B cell (primary cell): Measurements from ENCODE around the gene SRRM3. TPM values are rescaled to one million over a fixed set of nuclear protein-coding genes. Genes with fewer than 3 reads are reported as not detected.

ENCODE experiments used
- ATAC-seq: fragments of 200-7000 bp; cut with Tn5 transposase; one replicate; pipeline ENCODE4 v1.10.0; 2021; ENCODE audit warnings: low read depth, mild to moderate bottlenecking, moderate number of reproducible peaks, moderate library complexity
- CTCF ChIA-PET: fragments of 350-600 bp; sonication (Branson Sonifier 250); formaldehyde crosslinking; loops from one replicate; lab custom pipeline; 2021; ENCODE audit warnings: antibody characterized with exemption, inconsistent platforms; lab: Charles Lee
- POLR2A ChIA-PET: fragments of 350-600 bp; sonication (Branson Sonifier 250); formaldehyde crosslinking; loops from one replicate; lab custom pipeline; 2021; ENCODE audit warnings: antibody characterized with exemption; lab: Charles Lee
- DNase-seq: peaks from one replicate; pipeline ENCODE4 v3.0.0; 2013
- H2AFZ ChIP-seq: 2 replicates; pipeline ENCODE4 v1.6.1; 2012; ENCODE audit warnings: mild to moderate bottlenecking, low read depth, low read length; ENCODE audit not compliant: insufficient read depth, poor library complexity, severe bottlenecking
- H3K27ac ChIP-seq, 2 donors: 1 replicate in 1 of 2; 2 replicates in 1 of 2; pipeline ENCODE4 v1.5.1; 2012 to 2013; ENCODE audit warnings: low read length in 2 of 2, mild to moderate bottlenecking in 2 of 2, moderate library complexity in 1 of 2
- H3K27me3 ChIP-seq, 4 experiments: fragments of 200-600 bp in 1 of 4; sonication (generic) in 1 of 4; replicated peaks in 1 of 4; 1 replicate in 2 of 4; 2 replicates in 2 of 4; pipeline versions ENCODE4 v1.6.1 to v1.7.0; 2013 to 2016; ENCODE audit warnings: low read length in 3 of 4, mild to moderate bottlenecking in 2 of 4, mixed read lengths in 1 of 4, moderate library complexity in 1 of 4; ENCODE audit not compliant: insufficient read depth in 4 of 4, control insufficient read depth in 3 of 4; ENCODE audit errors: control extremely low read depth in 1 of 4
- H3K36me3 ChIP-seq, 2 experiments: replicated peaks in 1 of 2; 1 replicate in 1 of 2; 2 replicates in 1 of 2; pipeline versions ENCODE4 v1.6.1 to v1.7.1; 2013; ENCODE audit warnings: low read length in 1 of 2; ENCODE audit not compliant: insufficient read depth in 2 of 2, control insufficient read depth in 1 of 2; ENCODE audit errors: control extremely low read depth in 1 of 2, extremely low read depth in 1 of 2
- H3K4me1 ChIP-seq, 2 donors: fragments of 200-600 bp in 1 of 2; sonication (generic) in 1 of 2; 1 replicate in 1 of 2; 2 replicates in 1 of 2; pipeline versions ENCODE4 v1.5.1 to v1.6.1; 2013 to 2017; ENCODE audit warnings: low read length in 2 of 2; ENCODE audit not compliant: control insufficient read depth in 2 of 2, insufficient read depth in 2 of 2
- H3K4me2 ChIP-seq: replicated peaks from 2 replicates; pipeline ENCODE3; 2012; ENCODE audit warnings: mild to moderate bottlenecking, low read depth, low read length; ENCODE audit not compliant: poor library complexity, severe bottlenecking
- H3K4me3 ChIP-seq, 5 experiments: fragments of 200-600 bp in 1 of 5; sonication (generic) in 1 of 5; 1 replicate in 3 of 5; 2 replicates in 2 of 5; pipeline versions ENCODE4 v1.5.1 to v1.7.0; 2011 to 2016; ENCODE audit warnings: low read length in 4 of 5, mild to moderate bottlenecking in 4 of 5, low read depth in 2 of 5, control low read depth in 1 of 5, moderate library complexity in 1 of 5; ENCODE audit not compliant: insufficient read depth in 1 of 5; ENCODE audit errors: control extremely low read depth in 1 of 5, extremely low read depth in 1 of 5
- H3K79me2 ChIP-seq: fragments of 200-600 bp; sonication (generic); one replicate; pipeline ENCODE4 v1.6.0; 2016; ENCODE audit warnings: low read length; ENCODE audit not compliant: control insufficient read depth, insufficient read depth
- H3K9ac ChIP-seq: fragments of 200-600 bp; sonication (generic); 2 replicates; pipeline ENCODE4 v1.6.1; 2017; ENCODE audit warnings: mild to moderate bottlenecking, low read length, moderate library complexity
- H3K9me3 ChIP-seq, 3 donors: one replicate each; pipeline versions ENCODE4 v1.6.1 to v1.7.1; 2013; ENCODE audit warnings: low read length in 2 of 3; ENCODE audit not compliant: control insufficient read depth in 2 of 3, insufficient read depth in 1 of 3; ENCODE audit errors: control extremely low read depth in 1 of 3
- H4K20me1 ChIP-seq: 2 replicates; pipeline ENCODE4 v1.6.0; 2012; ENCODE audit warnings: mild to moderate bottlenecking, low read length; ENCODE audit not compliant: insufficient read depth, control insufficient read depth, poor library complexity, severe bottlenecking
- H3K27ac Mint-ChIP-seq: one replicate; pipeline ENCODE4 v1.8.0; 2021; ENCODE audit warnings: mixed read lengths
- H3K27me3 Mint-ChIP-seq: one replicate; pipeline ENCODE4 v1.8.0; 2021; ENCODE audit warnings: mixed read lengths
- H3K4me1 Mint-ChIP-seq: one replicate; pipeline ENCODE4 v1.8.0; 2021; ENCODE audit warnings: mixed read lengths
- H3K4me3 Mint-ChIP-seq: one replicate; pipeline ENCODE4 v1.8.0; 2021; ENCODE audit warnings: mixed read lengths
- H3K9me3 Mint-ChIP-seq: one replicate; pipeline ENCODE4 v1.8.0; 2022; ENCODE audit warnings: mixed read lengths; ENCODE audit not compliant: insufficient read depth
- CTCF ChIP-seq: fragments of 200-600 bp; IDR thresholded peaks from one replicate; pipeline ENCODE4 v1.8.0; 2022; ENCODE audit warnings: antibody characterized with exemption, mild to moderate bottlenecking
- EZH2 ChIP-seq: IDR thresholded peaks from 2 replicates; pipeline ENCODE4 v1.6.1; 2012; ENCODE audit warnings: borderline replicate concordance, low read depth, mild to moderate bottlenecking, moderate library complexity, low read length; ENCODE audit not compliant: insufficient read depth, poor library complexity, severe bottlenecking
- WGBS: methylation state at CpG from one replicate; pipeline ENCODE4 v1.1.5; 2013; ENCODE audit warnings: missing lambda C conversion rate; ENCODE audit not compliant: insufficient coverage; 5-methylcytosine and 5-hydroxymethylcytosine counted together
- intact Hi-C: fragments of 100-400 bp; cut with micrococcal nuclease; formaldehyde crosslinking; loops from one replicate; pipeline ENCODE4 v1.10.0; 2022
- polyA plus RNA-seq: library from polyadenylated mRNA; depleted of rRNA; stranded (reverse); fragments of >200 nt; gene quantifications from 2 replicates; pipeline ENCODE4 v1.2.3, GENCODE V29; 2012
- total RNA-seq, 2 donors: library from RNA; stranded (reverse); fragments of 120-200 nt in 1 of 2; gene quantifications; 1 replicate in 1 of 2; 2 replicates in 1 of 2; pipeline versions ENCODE4 v1.2.3 to v1.2.4, GENCODE V29; 2013 to 2022

Gene SRRM3
- total and polyA plus RNA-seq, 2 donors (not counting 1 experiment from before 2014, with no cell fraction given): not detected

GRCh38 chr7:76185187-76185896 is 16.4 kb upstream of the SRRM3 start:
- Histone ChIP-seq H3K9ac (no peak overlapping the region), H3K4me1 (no peaks in the 10 kb centered on the region), H3K4me3 (no peak overlapping the region), H3K27me3 (peaks cover 0 to 6% (median 0%) of the 10 kb centered on the region in 4 experiments), H2AFZ (no peak overlapping the region), H4K20me1 (no peaks in the 10 kb centered on the region), H3K79me2 (no peaks in the 10 kb centered on the region), H3K36me3 (no peaks in the 10 kb centered on the region), H3K27ac (no peak overlapping the region), H3K9me3 (no peaks in the 10 kb centered on the region), H3K4me2 (no peak overlapping the region)
- intact Hi-C loops: no loop called here
- Mint-ChIP-seq H3K9me3 (no peaks in the 10 kb centered on the region), H3K27ac (no peak overlapping the region), H3K4me1 (peaks cover 1% of the 10 kb centered on the region), H3K27me3 (peaks cover 20% of the 10 kb centered on the region), H3K4me3 (no peak overlapping the region)
- no peak for TF ChIP-seq EZH2
- TF ChIP-seq CTCF: no peak
- WGBS: 67% methylated on average over 21 of the region's 21 CpGs
- no peak for DNase-seq
- no peak for ATAC-seq
- ChIA-PET POLR2A (no interaction called here), CTCF (no interaction called here)

GRCh38 chr7:76187272-76187671 is 14.4 kb upstream of the SRRM3 start:
- peaks cover 0 to 6% (median 0%) of the 10 kb centered on the region in 4 experiments for H3K27me3 ChIP-seq
- H3K36me3 ChIP-seq: no peaks in the 10 kb centered on the region
- H3K4me3 ChIP-seq: no peak overlapping the region
- DNase-seq (no peak), ATAC-seq (no peak)
- intact Hi-C loops: no loop called here
- no peaks in the 10 kb centered on the region for H3K9me3 Mint-ChIP-seq
- H3K9me3 ChIP-seq: peaks cover 0 to 9% (median 5%) of the 10 kb centered on the region in 3 donors
- peaks cover 21% of the 10 kb centered on the region for H3K27me3 Mint-ChIP-seq
- no peak overlapping the region for H3K27ac ChIP-seq
- no peak overlapping the region for H3K9ac ChIP-seq
- POLR2A ChIA-PET: no interaction called here
- H3K4me2 ChIP-seq: no peak overlapping the region
- H2AFZ ChIP-seq: no peak overlapping the region
- H3K4me1 ChIP-seq: no peaks in the 10 kb centered on the region
- no peak overlapping the region for H3K4me3 Mint-ChIP-seq
- H3K79me2 ChIP-seq: no peaks in the 10 kb centered on the region
- no peak overlapping the region for H3K27ac Mint-ChIP-seq
- no peaks in the 10 kb centered on the region for H4K20me1 ChIP-seq
- H3K4me1 Mint-ChIP-seq: peaks cover 1% of the 10 kb centered on the region
- CTCF ChIA-PET: no interaction called here
- TF ChIP-seq CTCF (no peak), EZH2 (no peak)
- WGBS: 82% methylated on average over 5 of the region's 5 CpGs
